ENCODE results near the gene MTHFD1.

MTHFD1 gene

GRCh38 chr14:64422756-64423155 lies 34.6 kb downstream of the MTHFD1 start:
- no peak overlapping the region for H3K9ac ChIP-seq (ENCODE audit: low read length in 2 of 2)
- H3K27ac ChIP-seq (ENCODE audit: low read length), result no peak overlapping the region
- no peak overlapping the region for H3K4me3 ChIP-seq (ENCODE audit: low read length in 2 of 2)
- H3K9me3 ChIP-seq (ENCODE audit: control insufficient read depth in 2 of 2, low read length in 2 of 2), result no peaks in the 10 kb centered on the region
- H3K4me1 ChIP-seq (ENCODE audit: control insufficient read depth, insufficient read depth, low read length), result no peaks in the 10 kb centered on the region
- peaks cover 18 to 25% of the 10 kb centered on the region in 2 donors for H3K36me3 ChIP-seq (ENCODE audit: control insufficient read depth in 2 of 2, insufficient read depth in 2 of 2, low read length in 2 of 2)
- no peaks in the 10 kb centered on the region for H3K27me3 ChIP-seq (ENCODE audit: control insufficient read depth in 1 of 2, insufficient read depth in 2 of 2, low read length in 2 of 2)

- H3K36me3 ChIP-seq (ENCODE audit: control insufficient read depth in 2 of 2, insufficient read depth in 2 of 2, low read length in 2 of 2), result peaks cover 17 to 23% of the 10 kb centered on the region in 2 donors
Measured at GRCh38 chr14:64423987-64424386, 35.8 kb downstream of the MTHFD1 start.

GRCh38 chr14:64434528-64434927 lies 46.4 kb downstream of the MTHFD1 start:
- H3K9ac ChIP-seq (ENCODE audit: low read length in 2 of 2), result no peak overlapping the region
- H3K27ac ChIP-seq (ENCODE audit: low read length), result no peak overlapping the region
- no peaks in the 10 kb centered on the region for H3K27me3 ChIP-seq (ENCODE audit: control insufficient read depth in 1 of 2, insufficient read depth in 2 of 2, low read length in 2 of 2)
- H3K9me3 ChIP-seq (ENCODE audit: control insufficient read depth in 2 of 2, low read length in 2 of 2), result no peaks in the 10 kb centered on the region
- H3K4me1 ChIP-seq (ENCODE audit: control insufficient read depth, insufficient read depth, low read length), result no peaks in the 10 kb centered on the region
- H3K36me3 ChIP-seq (ENCODE audit: control insufficient read depth in 2 of 2, insufficient read depth in 2 of 2, low read length in 2 of 2), result peaks cover 8 to 19% of the 10 kb centered on the region in 2 donors
- H3K4me3 ChIP-seq (ENCODE audit: low read length in 2 of 2), result no peak overlapping the region

More at GRCh38 chr14:64423987-64424386, 35.8 kb downstream of the MTHFD1 start:
- H3K4me1 ChIP-seq (ENCODE audit: control insufficient read depth, insufficient read depth, low read length), result no peaks in the 10 kb centered on the region
- H3K4me3 ChIP-seq (ENCODE audit: low read length in 2 of 2), result no peak overlapping the region
- no peak overlapping the region for H3K27ac ChIP-seq (ENCODE audit: low read length)
- H3K27me3 ChIP-seq (ENCODE audit: control insufficient read depth in 1 of 2, insufficient read depth in 2 of 2, low read length in 2 of 2), result no peaks in the 10 kb centered on the region
- no peak overlapping the region for H3K9ac ChIP-seq (ENCODE audit: low read length in 2 of 2)
- no peaks in the 10 kb centered on the region for H3K9me3 ChIP-seq (ENCODE audit: control insufficient read depth in 2 of 2, low read length in 2 of 2)

DNA sequence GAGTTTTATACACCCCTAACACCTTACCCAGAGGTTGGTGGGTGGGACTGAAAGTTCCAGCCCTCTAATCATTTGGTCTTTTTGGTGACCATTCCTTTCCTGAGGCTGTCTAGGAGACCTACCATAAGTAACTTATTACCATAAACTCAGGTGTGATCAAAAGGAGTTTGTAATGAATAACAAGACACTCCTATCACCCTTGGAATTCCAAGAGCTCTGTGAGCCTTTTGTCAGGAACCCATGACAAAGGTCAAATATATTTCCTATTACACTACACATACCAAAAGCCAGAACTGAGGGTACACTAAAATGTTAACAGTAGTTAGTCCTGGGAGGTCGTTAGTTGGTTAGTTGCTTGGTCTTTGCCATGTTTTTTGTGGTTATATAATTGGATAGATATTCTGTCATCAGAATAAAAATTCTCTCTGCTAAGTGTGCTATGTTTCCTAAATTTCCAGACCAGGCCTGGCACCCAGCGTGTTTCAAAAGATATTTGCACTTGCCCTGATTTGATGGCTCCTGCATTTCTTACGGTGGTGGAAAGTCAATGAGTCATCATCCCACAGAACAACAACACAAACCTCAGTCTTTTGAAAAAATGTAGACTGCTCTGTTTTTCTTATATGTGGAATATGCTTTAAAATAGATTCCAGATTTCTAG lies 50.2 kb downstream of the MTHFD1 start:
- Histone ChIP-seq H3K27ac (ENCODE audit: low read length) (no peak overlapping the region), H3K9me3 (ENCODE audit: control insufficient read depth in 2 of 2, low read length in 2 of 2) (no peaks in the 10 kb centered on the region), H3K4me1 (ENCODE audit: control insufficient read depth, insufficient read depth, low read length) (no peaks in the 10 kb centered on the region), H3K4me3 (ENCODE audit: low read length in 2 of 2) (no peak overlapping the region), H3K27me3 (ENCODE audit: control insufficient read depth in 1 of 2, insufficient read depth in 2 of 2, low read length in 2 of 2) (no peaks in the 10 kb centered on the region), H3K36me3 (ENCODE audit: control insufficient read depth in 2 of 2, insufficient read depth in 2 of 2, low read length in 2 of 2) (peaks cover 10 to 24% of the 10 kb centered on the region in 2 donors), H3K9ac (ENCODE audit: low read length in 2 of 2) (no peak overlapping the region)

- H3K4me1 ChIP-seq (ENCODE audit: control insufficient read depth, insufficient read depth, low read length), result no peaks in the 10 kb centered on the region
- no peaks in the 10 kb centered on the region for H3K9me3 ChIP-seq (ENCODE audit: control insufficient read depth in 2 of 2, low read length in 2 of 2)
- no peak overlapping the region for H3K4me3 ChIP-seq (ENCODE audit: low read length in 2 of 2)
- no peaks in the 10 kb centered on the region for H3K27me3 ChIP-seq (ENCODE audit: control insufficient read depth in 1 of 2, insufficient read depth in 2 of 2, low read length in 2 of 2)
- H3K9ac ChIP-seq (ENCODE audit: low read length in 2 of 2), result no peak overlapping the region
- H3K27ac ChIP-seq (ENCODE audit: low read length), result no peak overlapping the region
- peaks cover 7 to 27% of the 10 kb centered on the region in 2 donors for H3K36me3 ChIP-seq (ENCODE audit: control insufficient read depth in 2 of 2, insufficient read depth in 2 of 2, low read length in 2 of 2)
Measured at GRCh38 chr14:64439141-64439540, 51.0 kb downstream of the MTHFD1 start.

DNA sequence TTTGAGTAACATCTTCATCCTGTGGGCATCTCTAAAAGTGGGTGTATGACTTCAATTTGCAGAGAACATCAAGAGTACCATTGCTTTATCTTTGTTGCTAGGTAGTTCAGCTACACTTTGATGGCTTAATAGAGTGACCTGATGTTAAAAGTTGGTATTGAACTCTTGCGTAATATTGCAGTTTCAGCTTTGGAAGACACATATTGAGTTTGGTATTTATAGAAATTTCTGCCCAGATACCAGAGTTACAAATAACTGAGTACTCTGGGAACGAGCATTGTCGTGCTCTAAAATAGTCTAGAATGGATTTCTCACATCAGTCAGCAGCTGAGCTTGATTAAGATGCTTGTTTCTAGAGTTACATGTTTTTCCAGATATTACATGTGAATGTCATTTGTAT lies 52.3 kb downstream of the MTHFD1 start:
- peaks cover 7 to 26% of the 10 kb centered on the region in 2 donors for H3K36me3 ChIP-seq (ENCODE audit: control insufficient read depth in 2 of 2, insufficient read depth in 2 of 2, low read length in 2 of 2)

DNA sequence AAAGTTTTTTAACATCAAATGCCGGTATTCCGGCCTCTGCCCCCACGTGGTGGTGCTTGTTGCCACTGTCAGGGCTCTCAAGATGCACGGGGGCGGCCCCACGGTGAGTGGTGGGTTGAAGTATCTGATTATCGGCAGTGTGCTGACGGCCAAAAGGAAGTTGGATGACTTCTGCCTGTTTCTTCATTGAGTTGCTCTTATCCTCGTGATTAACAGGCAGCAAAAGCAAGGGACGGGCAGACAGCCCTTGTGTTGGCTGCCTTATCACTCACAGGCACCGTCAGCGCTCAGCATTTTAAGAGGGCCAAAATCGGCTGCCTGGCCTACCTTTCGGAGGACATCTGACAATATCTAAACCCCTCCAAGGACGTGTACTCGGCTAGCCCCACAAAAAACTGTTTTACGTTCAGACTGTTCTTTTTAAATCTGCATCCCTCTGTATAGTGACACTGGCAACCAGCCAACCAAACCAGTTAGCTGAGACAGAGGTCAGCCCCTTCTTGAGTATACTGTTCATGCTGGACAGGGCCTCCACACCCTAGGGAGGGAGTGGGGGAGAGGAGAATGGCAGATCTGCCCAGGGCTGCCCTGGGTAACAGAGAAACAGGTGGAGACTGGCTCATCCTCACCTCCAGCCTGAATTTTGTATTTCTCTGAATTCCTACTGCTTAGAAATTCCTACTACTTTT lies 54.3 kb downstream of the MTHFD1 start:
- Histone ChIP-seq H3K27ac (ENCODE audit: low read length) (no peak overlapping the region), H3K4me3 (ENCODE audit: low read length in 2 of 2) (no peak overlapping the region), H3K27me3 (ENCODE audit: control insufficient read depth in 1 of 2, insufficient read depth in 2 of 2, low read length in 2 of 2) (no peaks in the 10 kb centered on the region), H3K9ac (ENCODE audit: low read length in 2 of 2) (no peak overlapping the region), H3K9me3 (ENCODE audit: control insufficient read depth in 2 of 2, low read length in 2 of 2) (no peaks in the 10 kb centered on the region), H3K36me3 (ENCODE audit: control insufficient read depth in 2 of 2, insufficient read depth in 2 of 2, low read length in 2 of 2) (peaks cover 4 to 21% of the 10 kb centered on the region in 2 donors), H3K4me1 (ENCODE audit: control insufficient read depth, insufficient read depth, low read length) (peaks cover 2% of the 10 kb centered on the region)

More for the DNA sequence above, 52.3 kb downstream of the MTHFD1 start:
- Histone ChIP-seq H3K27me3 (ENCODE audit: control insufficient read depth in 1 of 2, insufficient read depth in 2 of 2, low read length in 2 of 2) (no peaks in the 10 kb centered on the region), H3K9me3 (ENCODE audit: control insufficient read depth in 2 of 2, low read length in 2 of 2) (no peaks in the 10 kb centered on the region), H3K27ac (ENCODE audit: low read length) (no peak overlapping the region), H3K4me3 (ENCODE audit: low read length in 2 of 2) (no peak overlapping the region), H3K4me1 (ENCODE audit: control insufficient read depth, insufficient read depth, low read length) (peaks cover 2% of the 10 kb centered on the region), H3K9ac (ENCODE audit: low read length in 2 of 2) (no peak overlapping the region)

DNA sequence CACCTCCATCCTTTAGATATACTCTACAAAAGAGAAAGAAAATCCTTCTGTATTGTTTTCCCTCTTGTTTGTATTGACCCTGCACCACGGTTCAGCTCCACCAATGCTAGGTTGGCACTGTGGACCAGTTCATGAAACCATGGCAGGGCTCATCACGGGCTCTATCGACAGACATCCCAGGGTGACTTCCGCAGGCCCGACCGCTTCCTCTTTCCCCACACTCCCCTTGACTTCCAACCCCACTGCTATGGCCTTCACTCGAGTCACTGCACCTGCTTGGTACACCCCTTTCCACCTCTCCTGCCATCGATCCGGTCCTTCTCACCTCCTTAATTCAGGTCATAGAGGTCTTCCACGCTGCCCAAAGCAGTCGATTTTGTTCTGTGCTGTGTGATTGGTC lies 56.0 kb downstream of the MTHFD1 start:
- H3K27ac ChIP-seq (ENCODE audit: low read length), result no peak overlapping the region
- H3K27me3 ChIP-seq (ENCODE audit: control insufficient read depth in 1 of 2, insufficient read depth in 2 of 2, low read length in 2 of 2), result no peaks in the 10 kb centered on the region
- peaks cover 2% of the 10 kb centered on the region for H3K4me1 ChIP-seq (ENCODE audit: control insufficient read depth, insufficient read depth, low read length)
- no peak overlapping the region for H3K4me3 ChIP-seq (ENCODE audit: low read length in 2 of 2)
- H3K36me3 ChIP-seq (ENCODE audit: control insufficient read depth in 2 of 2, insufficient read depth in 2 of 2, low read length in 2 of 2), result peaks cover 8 to 19% of the 10 kb centered on the region in 2 donors
- no peaks in the 10 kb centered on the region for H3K9me3 ChIP-seq (ENCODE audit: control insufficient read depth in 2 of 2, low read length in 2 of 2)
- no peak overlapping the region for H3K9ac ChIP-seq (ENCODE audit: low read length in 2 of 2)

DNA sequence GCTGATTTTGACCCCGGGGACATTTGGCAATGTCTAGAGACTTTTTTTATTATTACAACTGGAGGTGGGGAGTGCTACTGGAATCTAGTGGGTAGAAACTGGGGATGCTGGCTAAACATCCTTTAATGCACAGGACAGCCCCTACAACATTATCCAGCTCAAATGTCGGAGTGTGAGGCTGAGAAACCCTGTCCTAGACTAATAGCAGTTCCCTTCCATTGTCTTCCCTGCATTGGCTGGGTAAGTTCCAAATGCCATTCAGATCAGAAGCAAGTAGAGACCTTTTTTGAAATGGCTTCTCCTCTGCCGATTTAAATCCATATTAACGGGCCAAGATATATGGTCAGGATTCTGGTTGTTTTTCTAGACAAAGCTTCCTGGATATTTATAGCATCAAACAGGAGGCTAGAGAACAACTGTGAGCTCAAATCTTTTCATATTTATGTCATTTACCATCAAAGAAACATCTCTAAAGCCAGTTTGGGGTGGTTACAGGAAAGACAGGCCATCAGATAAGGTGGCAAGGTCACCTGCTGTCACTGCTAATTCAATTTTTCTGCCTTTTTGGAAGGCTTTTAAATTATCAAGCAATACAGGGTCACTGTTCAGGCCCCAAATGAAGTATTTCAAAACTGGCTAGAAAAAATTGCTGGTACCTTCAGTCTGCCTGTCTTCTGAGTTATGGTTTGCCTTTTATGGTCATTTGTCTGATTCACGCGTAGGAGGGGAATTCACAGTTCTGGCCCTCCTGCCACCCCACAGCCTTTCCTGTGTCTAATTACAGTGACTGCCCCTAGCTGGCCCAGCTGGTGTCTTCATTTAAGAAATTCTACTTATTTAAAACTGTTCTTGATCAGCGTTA lies 57.1 kb downstream of the MTHFD1 start:
- no peak overlapping the region for H3K4me3 ChIP-seq (ENCODE audit: low read length in 2 of 2)
- no peak overlapping the region for H3K27ac ChIP-seq (ENCODE audit: low read length)
- no peak overlapping the region for H3K9ac ChIP-seq (ENCODE audit: low read length in 2 of 2)
- no peaks in the 10 kb centered on the region for H3K9me3 ChIP-seq (ENCODE audit: control insufficient read depth in 2 of 2, low read length in 2 of 2)
- no peaks in the 10 kb centered on the region for H3K27me3 ChIP-seq (ENCODE audit: control insufficient read depth in 1 of 2, insufficient read depth in 2 of 2, low read length in 2 of 2)
- H3K4me1 ChIP-seq (ENCODE audit: control insufficient read depth, insufficient read depth, low read length), result peaks cover 2% of the 10 kb centered on the region
- H3K36me3 ChIP-seq (ENCODE audit: control insufficient read depth in 2 of 2, insufficient read depth in 2 of 2, low read length in 2 of 2), result peaks cover 12 to 26% of the 10 kb centered on the region in 2 donors

- H3K36me3 ChIP-seq (ENCODE audit: control insufficient read depth in 2 of 2, insufficient read depth in 2 of 2, low read length in 2 of 2), result peaks cover 13 to 15% of the 10 kb centered on the region in 2 donors
- H3K27me3 ChIP-seq (ENCODE audit: control insufficient read depth in 1 of 2, insufficient read depth in 2 of 2, low read length in 2 of 2), result no peaks in the 10 kb centered on the region
- H3K9ac ChIP-seq (ENCODE audit: low read length in 2 of 2), result no peak overlapping the region
- H3K9me3 ChIP-seq (ENCODE audit: control insufficient read depth in 2 of 2, low read length in 2 of 2), result no peaks in the 10 kb centered on the region
- H3K4me1 ChIP-seq (ENCODE audit: control insufficient read depth, insufficient read depth, low read length), result peaks cover 2% of the 10 kb centered on the region
- H3K27ac ChIP-seq (ENCODE audit: low read length), result no peak overlapping the region
- no peak overlapping the region for H3K4me3 ChIP-seq (ENCODE audit: low read length in 2 of 2)
Measured at GRCh38 chr14:64447876-64448670, 59.9 kb downstream of the MTHFD1 start.

Data from stomach smooth muscle (tissue), 2 donors.